GM18499 (cell line): ENCODE data around the gene PCDHAC2.

Experiments used
- ATAC-seq: cut with Tn5 transposase; IDR thresholded peaks from one replicate; pipeline ENCODE4 v1.9.1; 2021; ENCODE audit warnings: moderate number of reproducible peaks; ENCODE audit not compliant: insufficient read depth, unreplicated experiment

The PCDHAC2 gene

GRCh38 chr5:140966293-140967225, at the start of gene PCDHAC2:
Gene PCDHAC2 (plus strand): TSS chr5:140966476. CDS start chr5:140966767, 291 bp downstream.
- no peak for ATAC-seq

GRCh38 chr5:140923601-140924000, 42.7 kb upstream of the PCDHAC2 start:
- ATAC-seq = no peak

- ATAC-seq = no peak
Observed at GRCh38 chr5:140925806-140926442, 40.4 kb upstream of the PCDHAC2 start, which contains the start of gene PCDHAC1. Gene PCDHAC1 (plus strand): TSS chr5:140926299. CDS start chr5:140926893, 594 bp downstream.

GRCh38 chr5:140926443-140927227, 39.6 kb upstream of the PCDHAC2 start:
- ATAC-seq = no peak

- no peak for ATAC-seq
Observed at GRCh38 chr5:140927228-140927573, 39.1 kb upstream of the PCDHAC2 start.

GRCh38 chr5:140934964-140935606, 31.2 kb upstream of the PCDHAC2 start:
- no peak for ATAC-seq

GRCh38 chr5:140946578-140946977, 19.7 kb upstream of the PCDHAC2 start:
- no peak for ATAC-seq

GRCh38 chr5:140951636-140952035, 14.6 kb upstream of the PCDHAC2 start:
- ATAC-seq = no peak

- no peak for ATAC-seq
Observed at GRCh38 chr5:140953234-140953633, 13.0 kb upstream of the PCDHAC2 start.

- ATAC-seq = no peak
Observed at GRCh38 chr5:140962190-140962589, 4.1 kb upstream of the PCDHAC2 start.

- ATAC-seq = no peak
Observed at GRCh38 chr5:140964356-140964755, 1.9 kb upstream of the PCDHAC2 start.

GRCh38 chr5:140965905-140966292, 377 bp upstream of the PCDHAC2 start:
- ATAC-seq = no peak

GRCh38 chr5:140967226-140967893, 1.1 kb downstream of the PCDHAC2 start:
- ATAC-seq = no peak

GRCh38 chr5:140969880-140970279, 3.6 kb downstream of the PCDHAC2 start:
- no peak for ATAC-seq

GRCh38 chr5:140973550-140973949, 7.3 kb downstream of the PCDHAC2 start:
- ATAC-seq = no peak

- no peak for ATAC-seq
Observed at GRCh38 chr5:140977003-140977402, 10.7 kb downstream of the PCDHAC2 start.

- no peak for ATAC-seq
Observed at GRCh38 chr5:140978260-140978659, 12.0 kb downstream of the PCDHAC2 start.

- no peak for ATAC-seq
Observed at GRCh38 chr5:140978983-140979382, 12.7 kb downstream of the PCDHAC2 start.

- no peak for ATAC-seq
Observed at GRCh38 chr5:140982083-140982716, 15.9 kb downstream of the PCDHAC2 start.
